GM12892 (cell line): Measurements from ENCODE around the gene TNFRSF8.

ENCODE experiments used
- POLR2A ChIP-seq: IDR thresholded peaks from 2 replicates; pipeline ENCODE4 v1.6.1; 2011; ENCODE audit warnings: low read depth, low read length, control low read depth
- TAF1 ChIP-seq: IDR thresholded peaks from 2 replicates; pipeline ENCODE4 v1.6.1; 2011; ENCODE audit warnings: low read depth, mild to moderate bottlenecking, control low read depth, low read length, borderline replicate concordance

DNA sequence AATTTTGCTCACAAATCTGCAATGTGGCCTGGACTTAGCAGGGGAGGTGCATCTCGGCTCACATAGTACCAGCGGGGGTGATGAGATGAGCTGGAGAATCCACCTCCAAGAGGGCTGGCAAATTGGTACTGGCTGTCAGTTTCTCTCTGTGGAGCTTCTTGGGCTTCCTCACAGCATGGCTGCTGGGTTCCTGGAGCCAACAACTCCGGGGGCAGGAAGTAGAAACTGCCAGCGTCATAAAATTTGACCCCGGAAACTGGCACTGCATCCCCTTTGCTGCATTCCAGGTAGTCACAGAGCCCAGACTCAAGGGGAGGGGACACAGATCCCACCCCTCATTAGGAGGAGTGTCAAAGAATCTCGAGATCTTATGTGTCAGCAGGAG is 86.7 kb downstream of the TNFRSF8 start:
- TF ChIP-seq TAF1 (no peak), POLR2A (no peak)
